Fibroblast of lung (primary cell): ENCODE data around the gene SEC22B. TPM values are rescaled to one million over a fixed set of nuclear protein-coding genes. Genes with fewer than 3 reads are reported as not detected.
"Not testable (repeated sequence)": the region's sequence is repeated elsewhere in the genome, so short reads cannot be mapped to it uniquely, and the experiment has no call there.

Experiments used
- DNase-seq, 2 donors: peaks; one replicate each; pipeline versions ENCODE4 v3.0.0 to v3.0.0-alpha.2; 2010; ENCODE audit warnings: low read depth in 2 of 2
- H2AFZ ChIP-seq: 2 replicates; pipeline ENCODE4 v1.5.1; 2012; ENCODE audit warnings: low read length, control low read depth, inconsistent platforms
- H3K27ac ChIP-seq: 2 replicates; pipeline ENCODE4 v1.5.1; 2011; ENCODE audit warnings: low read length, control low read depth; ENCODE audit not compliant: insufficient read depth
- H3K27me3 ChIP-seq: 2 replicates; pipeline ENCODE4 v1.5.1; 2011; ENCODE audit warnings: mild to moderate bottlenecking, low read length; ENCODE audit not compliant: control insufficient read depth, insufficient read depth
- H3K36me3 ChIP-seq: 2 replicates; pipeline ENCODE4 v1.5.1; 2011; ENCODE audit warnings: low read length; ENCODE audit not compliant: control insufficient read depth, insufficient read depth
- H3K4me1 ChIP-seq: 2 replicates; pipeline ENCODE4 v1.5.1; 2011; ENCODE audit warnings: low read length; ENCODE audit not compliant: control insufficient read depth, insufficient read depth; ENCODE audit errors: extremely low read depth
- H3K4me2 ChIP-seq: 2 replicates; pipeline ENCODE4 v1.5.1; 2011; ENCODE audit warnings: low read length, control low read depth; ENCODE audit not compliant: insufficient read depth; ENCODE audit errors: extremely low read depth
- H3K4me3 ChIP-seq, 4 experiments: fragments of 200-600 bp in 1 of 4; sonication (generic) in 1 of 4; replicated peaks in 1 of 4; 2 replicates each; pipeline ENCODE4 v1.5.1; 2011 to 2016; ENCODE audit warnings: low read length in 4 of 4, low read depth in 3 of 4, mild to moderate bottlenecking in 3 of 4, control low read depth in 2 of 4, inconsistent platforms in 1 of 4, mixed read lengths in 1 of 4; ENCODE audit not compliant: insufficient read depth in 1 of 4; ENCODE audit errors: control extremely low read depth in 1 of 4
- H3K79me2 ChIP-seq: 2 replicates; pipeline ENCODE4 v1.5.1; 2012; ENCODE audit warnings: mild to moderate bottlenecking, low read length, inconsistent platforms; ENCODE audit not compliant: control insufficient read depth, insufficient read depth
- H3K9ac ChIP-seq: 2 replicates; pipeline ENCODE4 v1.5.1; 2011; ENCODE audit warnings: mild to moderate bottlenecking, low read length, control low read depth; ENCODE audit not compliant: insufficient read depth
- H3K9me3 ChIP-seq: 2 replicates; pipeline ENCODE4 v1.5.1; 2012; ENCODE audit warnings: low read depth, low read length; ENCODE audit not compliant: control insufficient read depth, insufficient read depth
- H4K20me1 ChIP-seq: 2 replicates; pipeline ENCODE4 v1.5.1; 2011; ENCODE audit warnings: low read length; ENCODE audit not compliant: control insufficient read depth, insufficient read depth; ENCODE audit errors: extremely low read depth
- CTCF ChIP-seq, 2 donors: IDR thresholded peaks in 1 of 2; conservative IDR thresholded peaks in 1 of 2; 1 replicate in 1 of 2; 2 replicates in 1 of 2; pipeline ENCODE4 v1.5.1; 2011 to 2012; ENCODE audit warnings: low read length in 2 of 2, control low read depth in 1 of 2, inconsistent platforms in 1 of 2, low read depth in 1 of 2, mild to moderate bottlenecking in 1 of 2
- polyA plus RNA-seq, 2 donors: library from polyadenylated mRNA; depleted of rRNA in 1 of 2; stranded (reverse) in 1 of 2; unstranded in 1 of 2; fragments of >200 nt; gene quantifications; 2 replicates each; pipeline ENCODE4 v1.2.1, GENCODE V29; 2011 to 2012; ENCODE audit warnings: missing spikeins in 1 of 2
- total RNA-seq: library from RNA; depleted of rRNA; stranded (reverse); fragments of >200 nt; gene quantifications from 2 replicates; pipeline ENCODE4 v1.2.1, GENCODE V29; 2014

The SEC22B gene
- total and polyA plus RNA-seq, 2 donors (not counting 1 experiment from before 2014, with no cell fraction given): 71.3 to 74.5 TPM

DNA sequence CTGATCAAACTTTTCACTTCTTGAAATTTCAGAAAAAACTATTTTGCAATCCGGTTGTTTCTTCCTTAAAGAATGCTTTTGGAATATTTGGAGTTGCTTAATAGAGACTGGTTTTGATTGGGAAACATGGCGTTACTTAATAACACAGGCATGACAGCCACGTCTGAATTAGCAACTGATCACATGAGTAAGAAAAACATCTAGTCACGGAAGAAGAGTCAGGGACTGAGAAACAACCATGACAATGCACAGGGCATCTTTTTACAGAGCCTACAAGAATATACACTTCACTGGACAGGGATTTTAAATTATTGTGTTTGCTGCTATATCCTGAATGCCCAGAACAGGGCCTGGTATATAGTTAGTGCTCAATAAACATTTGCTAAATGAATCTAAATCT lies 18.2 kb downstream of the SEC22B start:
- H3K79me2 ChIP-seq, H3K27ac ChIP-seq, H3K36me3 ChIP-seq, DNase-seq, H3K4me3 ChIP-seq, H3K27me3 ChIP-seq, H3K4me1 ChIP-seq, H3K9me3 ChIP-seq, H2AFZ ChIP-seq, H3K9ac ChIP-seq, H3K4me2 ChIP-seq, H4K20me1 ChIP-seq: not testable (repeated sequence)

GRCh38 chr1:120150138-120150822 lies 26.0 kb downstream of the SEC22B start:
- H3K27ac ChIP-seq, H3K4me1 ChIP-seq, DNase-seq, H3K36me3 ChIP-seq, H3K9me3 ChIP-seq, H3K4me3 ChIP-seq, H3K27me3 ChIP-seq, H3K79me2 ChIP-seq, H3K9ac ChIP-seq, H2AFZ ChIP-seq, H4K20me1 ChIP-seq, H3K4me2 ChIP-seq: not testable (repeated sequence)

DNA sequence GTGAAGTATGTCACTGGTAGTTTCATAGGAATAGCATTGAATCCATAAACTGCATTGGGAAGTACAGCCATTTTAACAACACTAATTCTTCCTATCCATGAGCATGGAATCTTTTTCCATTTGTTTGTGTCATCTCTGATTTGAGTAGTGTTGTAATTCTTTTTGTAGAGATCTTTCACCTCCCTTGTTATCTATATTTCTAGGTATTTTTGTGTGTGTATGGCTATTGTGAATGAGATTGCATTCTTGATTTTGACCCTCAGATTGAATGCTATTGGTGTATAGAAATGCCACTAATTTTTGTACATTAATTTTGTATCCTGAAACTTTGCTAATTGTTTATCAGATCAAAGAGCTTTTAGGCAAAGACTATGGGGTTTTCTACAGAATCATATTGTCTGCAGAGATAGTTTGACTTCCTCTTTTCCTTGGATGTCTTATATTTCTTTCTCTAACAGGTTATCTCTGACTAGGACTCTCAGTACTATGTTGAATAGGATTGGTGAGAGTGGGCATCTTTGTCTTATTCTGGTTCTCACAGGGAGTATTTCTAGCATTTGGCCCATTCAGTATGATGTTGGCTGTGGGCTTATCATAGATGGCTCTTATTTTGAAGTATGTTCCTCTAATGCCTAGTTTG lies 26.8 kb downstream of the SEC22B start:
- not testable (repeated sequence) for H3K27me3 ChIP-seq, H3K9me3 ChIP-seq, H3K4me3 ChIP-seq, H3K4me1 ChIP-seq, H3K36me3 ChIP-seq, H4K20me1 ChIP-seq, H3K79me2 ChIP-seq, H3K27ac ChIP-seq, H2AFZ ChIP-seq, H3K9ac ChIP-seq, DNase-seq, H3K4me2 ChIP-seq

- TF ChIP-seq CTCF (conservative IDR thresholded peaks at IDR 0.05 in 1 of 2, IDR thresholded peaks at IDR 0.05 in 1 of 2; ENCODE audit: low read depth in 1 of 2, low read length in 2 of 2): peak in 1 of 2 donors; percentile 26
- not testable (repeated sequence) for H3K27me3 ChIP-seq, H3K36me3 ChIP-seq, DNase-seq, H3K4me1 ChIP-seq, H3K4me3 ChIP-seq, H3K27ac ChIP-seq, H3K9ac ChIP-seq, H3K79me2 ChIP-seq, H3K4me2 ChIP-seq, H3K9me3 ChIP-seq, H4K20me1 ChIP-seq, H2AFZ ChIP-seq
Observed at GRCh38 chr1:120145806-120146205, 30.5 kb downstream of the SEC22B start.

DNA sequence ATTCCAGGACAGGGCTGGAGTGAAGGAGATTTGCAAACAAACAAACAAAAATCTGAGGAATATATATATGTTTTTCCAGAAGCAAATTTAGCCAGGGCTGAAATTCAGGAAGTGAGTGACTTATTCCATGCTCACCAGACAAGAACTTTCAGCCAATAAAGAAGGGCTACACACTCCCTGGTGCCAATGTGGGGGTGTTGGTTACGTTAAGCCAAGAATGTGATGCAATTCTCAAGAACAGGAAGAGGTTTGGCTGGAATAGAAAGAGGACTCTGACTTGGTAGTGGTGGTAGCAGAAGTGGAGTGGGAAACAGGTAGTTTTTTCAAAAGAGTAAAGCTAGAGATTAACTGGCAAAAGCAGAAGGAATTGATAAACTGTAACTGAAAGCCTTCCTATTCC lies 31.7 kb downstream of the SEC22B start:
- not testable (repeated sequence) for H3K36me3 ChIP-seq, H3K27me3 ChIP-seq, H3K4me2 ChIP-seq, H3K9ac ChIP-seq, DNase-seq, H4K20me1 ChIP-seq, H3K79me2 ChIP-seq, H3K9me3 ChIP-seq, H3K4me1 ChIP-seq, H2AFZ ChIP-seq, H3K4me3 ChIP-seq
- peak overlapping the region; percentile 59 for H3K27ac ChIP-seq

GRCh38 chr1:120144169-120144568 lies 32.2 kb downstream of the SEC22B start:
- not testable (repeated sequence) for H3K27me3 ChIP-seq, H3K4me3 ChIP-seq, DNase-seq, H3K36me3 ChIP-seq, H3K9me3 ChIP-seq, H3K79me2 ChIP-seq, H3K9ac ChIP-seq, H3K4me1 ChIP-seq, H4K20me1 ChIP-seq, H2AFZ ChIP-seq, H3K4me2 ChIP-seq
- peak overlapping the region; percentile 59 for H3K27ac ChIP-seq
